GM12874 (cell line): ENCODE data around the gene MBOAT7.

ENCODE experiments used
- CTCF ChIP-seq: IDR thresholded peaks from 2 replicates; pipeline ENCODE4 v1.5.1; 2011; ENCODE audit warnings: low read depth, mild to moderate bottlenecking, control low read depth, low read length, moderate library complexity; ENCODE audit not compliant: insufficient read depth

Gene MBOAT7

GRCh38 chr19:54127688-54128440, 61.5 kb downstream of the MBOAT7 start:
- TF ChIP-seq CTCF: no peak

- no peak for TF ChIP-seq CTCF
Observed at GRCh38 chr19:54125713-54126112, 63.7 kb downstream of the MBOAT7 start.

GRCh38 chr19:54124393-54124792, 65.0 kb downstream of the MBOAT7 start:
- no peak for TF ChIP-seq CTCF

GRCh38 chr19:54123682-54124081, 65.7 kb downstream of the MBOAT7 start:
- TF ChIP-seq CTCF: no peak
